Liver (tissue), 9 donors: ENCODE results near the gene ACSL1. TPM values are rescaled to one million over a fixed set of nuclear protein-coding genes. Genes with fewer than 3 reads are reported as not detected.

Source experiments
- DNase-seq: peaks from one replicate; pipeline ENCODE4 v3.0.0-alpha.2; 2017; ENCODE audit warnings: low spot score
- H3K27ac ChIP-seq, 2 donors: one replicate each; pipeline ENCODE4 v1.7.0; 2013; ENCODE audit warnings: inconsistent platforms in 2 of 2, low read length in 2 of 2, control low read depth in 1 of 2, low read depth in 1 of 2, mild to moderate bottlenecking in 1 of 2
- H3K27me3 ChIP-seq, 4 donors: one replicate each; pipeline versions ENCODE4 v1.6.1 to v1.7.0; 2013; ENCODE audit warnings: low read length in 3 of 4, inconsistent platforms in 1 of 4, mild to moderate bottlenecking in 1 of 4, moderate library complexity in 1 of 4; ENCODE audit not compliant: control insufficient read depth in 4 of 4, insufficient read depth in 4 of 4
- H3K36me3 ChIP-seq, 4 donors: one replicate each; pipeline versions ENCODE4 v1.6.1 to v1.7.0; 2013; ENCODE audit warnings: low read length in 3 of 4, mild to moderate bottlenecking in 3 of 4, low read depth in 1 of 4, moderate library complexity in 1 of 4; ENCODE audit not compliant: control insufficient read depth in 4 of 4, insufficient read depth in 3 of 4
- H3K4me1 ChIP-seq, 4 donors: one replicate each; pipeline versions ENCODE4 v1.6.1 to v1.7.0; 2013; ENCODE audit warnings: low read length in 3 of 4, mild to moderate bottlenecking in 3 of 4, moderate library complexity in 1 of 4; ENCODE audit not compliant: control insufficient read depth in 4 of 4, insufficient read depth in 4 of 4
- H3K4me3 ChIP-seq, 3 donors: one replicate each; pipeline versions ENCODE4 v1.6.1 to v1.7.0; 2013; ENCODE audit warnings: low read length in 3 of 3, control low read depth in 1 of 3, low read depth in 1 of 3, mild to moderate bottlenecking in 1 of 3
- H3K9ac ChIP-seq, 2 donors: one replicate each; pipeline ENCODE4 v1.7.0; 2013; ENCODE audit warnings: low read length in 2 of 2, mild to moderate bottlenecking in 2 of 2, moderate library complexity in 2 of 2, control low read depth in 1 of 2, low read depth in 1 of 2
- H3K9me3 ChIP-seq, 4 donors: one replicate each; pipeline versions ENCODE4 v1.6.1 to v1.7.0; 2013; ENCODE audit warnings: low read length in 3 of 4; ENCODE audit not compliant: control insufficient read depth in 4 of 4
- EGR1 ChIP-seq, 2 donors: IDR thresholded peaks; 2 replicates each; pipeline ENCODE4 v1.6.1; 2016 to 2018; ENCODE audit warnings: antibody characterized with exemption in 2 of 2, low read depth in 2 of 2
- FOXA1 ChIP-seq: IDR thresholded peaks from 2 replicates; pipeline ENCODE4 v1.6.1; 2016; ENCODE audit warnings: antibody characterized with exemption
- GABPA ChIP-seq, 2 donors: IDR thresholded peaks in 1 of 2; conservative IDR thresholded peaks in 1 of 2; 2 replicates each; pipeline ENCODE4 v1.6.1; 2016; ENCODE audit warnings: antibody characterized with exemption in 2 of 2, mild to moderate bottlenecking in 1 of 2, moderate library complexity in 1 of 2
- HNF4A ChIP-seq, 2 donors: conservative IDR thresholded peaks; 2 replicates each; pipeline ENCODE4 v1.6.1; 2016; ENCODE audit warnings: antibody characterized with exemption in 2 of 2, mild to moderate bottlenecking in 2 of 2
- HNF4G ChIP-seq: IDR thresholded peaks from 2 replicates; pipeline ENCODE4 v1.6.1; 2016; ENCODE audit warnings: antibody characterized with exemption
- JUND ChIP-seq, 2 donors: IDR thresholded peaks; 2 replicates each; pipeline ENCODE4 v1.6.1; 2016; ENCODE audit warnings: antibody characterized with exemption in 2 of 2
- NR2F2 ChIP-seq: IDR thresholded peaks from 2 replicates; pipeline ENCODE4 v1.6.1; 2016; ENCODE audit warnings: antibody characterized with exemption
- RAD21 ChIP-seq, 2 donors: IDR thresholded peaks; 2 replicates each; pipeline ENCODE4 v1.6.1; 2016; ENCODE audit warnings: antibody characterized with exemption in 2 of 2, mild to moderate bottlenecking in 2 of 2
- RXRA ChIP-seq, 2 donors: IDR thresholded peaks; 2 replicates each; pipeline ENCODE4 v1.6.1; 2017 to 2018; ENCODE audit warnings: antibody characterized with exemption in 2 of 2, mild to moderate bottlenecking in 1 of 2
- SP1 ChIP-seq: IDR thresholded peaks from 2 replicates; pipeline ENCODE4 v1.6.1; 2018; ENCODE audit warnings: antibody characterized with exemption, mild to moderate bottlenecking
- TAF1 ChIP-seq: conservative IDR thresholded peaks from 2 replicates; pipeline ENCODE4 v1.6.1; 2016; ENCODE audit warnings: antibody characterized with exemption, mild to moderate bottlenecking
- YY1 ChIP-seq: IDR thresholded peaks from 2 replicates; pipeline ENCODE4 v1.6.1; 2016; ENCODE audit warnings: antibody characterized with exemption, mild to moderate bottlenecking
- WGBS: extraction: QIAGEN DNeasy Blood & Tissue Kit; methylation state at CpG from one replicate; pipeline ENCODE4 v1.1.7; 2013; 5-methylcytosine and 5-hydroxymethylcytosine counted together
- polyA plus RNA-seq, 2 donors: library from polyadenylated mRNA; stranded (reverse) in 1 of 2; unstranded in 1 of 2; fragments of 200-250 nt in 1 of 2; fragments of >200 nt in 1 of 2; fragmentation: Nextera tagmentation in 1 of 2; extraction: Ambion mirVana in 1 of 2; gene quantifications; one replicate each; pipeline versions ENCODE4 v1.2.1 to v1.2.3, GENCODE V29; 2013 to 2015
- total RNA-seq, 2 donors: library from RNA; depleted of rRNA; stranded (reverse); fragments of >200 nt; gene quantifications; one replicate each; pipeline ENCODE4 v1.2.3, GENCODE V29; 2014
- TF ChIP-seq, protein P1 (sequence below): IDR thresholded peaks from 2 replicates; pipeline ENCODE4 v1.6.1; 2016; ENCODE audit warnings: antibody characterized with exemption, mild to moderate bottlenecking
- TF ChIP-seq, protein P2 (sequence below): IDR thresholded peaks from 2 replicates; pipeline ENCODE4 v1.6.1; 2016; ENCODE audit warnings: antibody characterized with exemption
- TF ChIP-seq, protein P3 (sequence below): IDR thresholded peaks from 2 replicates; pipeline ENCODE4 v1.6.1; 2016; ENCODE audit warnings: antibody characterized with exemption
- TF ChIP-seq, protein P4 (sequence below): IDR thresholded peaks from 2 replicates; pipeline ENCODE4 v1.6.1; 2016; ENCODE audit warnings: antibody characterized with exemption
- TF ChIP-seq, protein P5 (sequence below): fragments of 150-350 bp; IDR thresholded peaks from 2 replicates; pipeline ENCODE4 v1.5.1; 2017; ENCODE audit warnings: improper control_type of control experiment, low read depth, low read length; ENCODE audit not compliant: missing input control
- donor health status: healthy.
- donor health status: healthy.
- donor health status: healthy.
- donor health status: healthy.
- donor health status: healthy.

The ACSL1 gene
- total and polyA plus RNA-seq, 4 donors = 210 to 2,226 (median 878) TPM

DNA sequence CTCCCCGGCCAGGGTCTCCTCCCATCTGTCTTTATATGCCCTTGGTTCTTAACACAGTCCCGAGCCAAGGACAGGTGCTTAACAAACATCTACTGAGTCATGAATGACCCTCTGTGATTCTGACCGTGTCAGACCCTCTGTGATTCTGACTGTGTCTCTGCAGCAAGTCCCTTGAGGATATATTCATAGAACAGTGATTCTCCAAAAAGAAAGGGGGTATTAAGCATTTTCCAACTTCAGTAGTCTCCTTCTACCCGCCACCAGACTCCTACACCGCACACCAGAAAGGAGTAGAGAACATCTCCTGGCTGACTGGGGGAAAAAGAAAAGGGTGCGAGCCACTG is 13.6 kb downstream of the ACSL1 start:
- no peak for DNase-seq
- Histone ChIP-seq H3K9ac (peak overlapping the region in 1 of 2 donors; percentile 39), H3K9me3 (no peaks in the 10 kb centered on the region), H3K27ac (peak overlapping the region; percentile 67 to 82), H3K36me3 (peaks cover 0 to 2% (median under 1%) of the 10 kb centered on the region in 4 donors), H3K4me3 (peak overlapping the region in 1 of 3 donors; percentile 5), H3K27me3 (no peaks in the 10 kb centered on the region), H3K4me1 (peaks cover 13 to 91% (median 72%) of the 10 kb centered on the region in 4 donors)
- WGBS = 84% methylated on average over 6 of the region's 6 CpGs
- no peak for TF ChIP-seq GABPA (IDR thresholded peaks at IDR 0.05 in 1 of 2, conservative IDR thresholded peaks at IDR 0.05 in 1 of 2)
- TF ChIP-seq NR2F2 = no peak
- TF ChIP-seq YY1 = no peak
- no peak for TF ChIP-seq HNF4A (conservative IDR thresholded peaks at IDR 0.05)
- TF ChIP-seq, protein P1, sequence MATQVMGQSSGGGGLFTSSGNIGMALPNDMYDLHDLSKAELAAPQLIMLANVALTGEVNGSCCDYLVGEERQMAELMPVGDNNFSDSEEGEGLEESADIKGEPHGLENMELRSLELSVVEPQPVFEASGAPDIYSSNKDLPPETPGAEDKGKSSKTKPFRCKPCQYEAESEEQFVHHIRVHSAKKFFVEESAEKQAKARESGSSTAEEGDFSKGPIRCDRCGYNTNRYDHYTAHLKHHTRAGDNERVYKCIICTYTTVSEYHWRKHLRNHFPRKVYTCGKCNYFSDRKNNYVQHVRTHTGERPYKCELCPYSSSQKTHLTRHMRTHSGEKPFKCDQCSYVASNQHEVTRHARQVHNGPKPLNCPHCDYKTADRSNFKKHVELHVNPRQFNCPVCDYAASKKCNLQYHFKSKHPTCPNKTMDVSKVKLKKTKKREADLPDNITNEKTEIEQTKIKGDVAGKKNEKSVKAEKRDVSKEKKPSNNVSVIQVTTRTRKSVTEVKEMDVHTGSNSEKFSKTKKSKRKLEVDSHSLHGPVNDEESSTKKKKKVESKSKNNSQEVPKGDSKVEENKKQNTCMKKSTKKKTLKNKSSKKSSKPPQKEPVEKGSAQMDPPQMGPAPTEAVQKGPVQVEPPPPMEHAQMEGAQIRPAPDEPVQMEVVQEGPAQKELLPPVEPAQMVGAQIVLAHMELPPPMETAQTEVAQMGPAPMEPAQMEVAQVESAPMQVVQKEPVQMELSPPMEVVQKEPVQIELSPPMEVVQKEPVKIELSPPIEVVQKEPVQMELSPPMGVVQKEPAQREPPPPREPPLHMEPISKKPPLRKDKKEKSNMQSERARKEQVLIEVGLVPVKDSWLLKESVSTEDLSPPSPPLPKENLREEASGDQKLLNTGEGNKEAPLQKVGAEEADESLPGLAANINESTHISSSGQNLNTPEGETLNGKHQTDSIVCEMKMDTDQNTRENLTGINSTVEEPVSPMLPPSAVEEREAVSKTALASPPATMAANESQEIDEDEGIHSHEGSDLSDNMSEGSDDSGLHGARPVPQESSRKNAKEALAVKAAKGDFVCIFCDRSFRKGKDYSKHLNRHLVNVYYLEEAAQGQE = no peak
- no peak for TF ChIP-seq TAF1
- TF ChIP-seq, protein P2, sequence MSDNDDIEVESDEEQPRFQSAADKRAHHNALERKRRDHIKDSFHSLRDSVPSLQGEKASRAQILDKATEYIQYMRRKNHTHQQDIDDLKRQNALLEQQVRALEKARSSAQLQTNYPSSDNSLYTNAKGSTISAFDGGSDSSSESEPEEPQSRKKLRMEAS = no peak
- no peak for TF ChIP-seq JUND (IDR thresholded peaks at IDR 0.05)
- TF ChIP-seq HNF4G = no peak
- no peak for TF ChIP-seq RXRA (IDR thresholded peaks at IDR 0.05)
- TF ChIP-seq, protein P3, sequence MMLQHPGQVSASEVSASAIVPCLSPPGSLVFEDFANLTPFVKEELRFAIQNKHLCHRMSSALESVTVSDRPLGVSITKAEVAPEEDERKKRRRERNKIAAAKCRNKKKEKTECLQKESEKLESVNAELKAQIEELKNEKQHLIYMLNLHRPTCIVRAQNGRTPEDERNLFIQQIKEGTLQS = no peak
- no peak for TF ChIP-seq FOXA1
- TF ChIP-seq EGR1 (IDR thresholded peaks at IDR 0.05; ENCODE audit: low read depth in 2 of 2) = no peak
- TF ChIP-seq RAD21 (IDR thresholded peaks at IDR 0.05) = no peak
- TF ChIP-seq, protein P4, sequence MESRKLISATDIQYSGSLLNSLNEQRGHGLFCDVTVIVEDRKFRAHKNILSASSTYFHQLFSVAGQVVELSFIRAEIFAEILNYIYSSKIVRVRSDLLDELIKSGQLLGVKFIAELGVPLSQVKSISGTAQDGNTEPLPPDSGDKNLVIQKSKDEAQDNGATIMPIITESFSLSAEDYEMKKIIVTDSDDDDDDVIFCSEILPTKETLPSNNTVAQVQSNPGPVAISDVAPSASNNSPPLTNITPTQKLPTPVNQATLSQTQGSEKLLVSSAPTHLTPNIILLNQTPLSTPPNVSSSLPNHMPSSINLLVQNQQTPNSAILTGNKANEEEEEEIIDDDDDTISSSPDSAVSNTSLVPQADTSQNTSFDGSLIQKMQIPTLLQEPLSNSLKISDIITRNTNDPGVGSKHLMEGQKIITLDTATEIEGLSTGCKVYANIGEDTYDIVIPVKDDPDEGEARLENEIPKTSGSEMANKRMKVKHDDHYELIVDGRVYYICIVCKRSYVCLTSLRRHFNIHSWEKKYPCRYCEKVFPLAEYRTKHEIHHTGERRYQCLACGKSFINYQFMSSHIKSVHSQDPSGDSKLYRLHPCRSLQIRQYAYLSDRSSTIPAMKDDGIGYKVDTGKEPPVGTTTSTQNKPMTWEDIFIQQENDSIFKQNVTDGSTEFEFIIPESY = no peak

DNA sequence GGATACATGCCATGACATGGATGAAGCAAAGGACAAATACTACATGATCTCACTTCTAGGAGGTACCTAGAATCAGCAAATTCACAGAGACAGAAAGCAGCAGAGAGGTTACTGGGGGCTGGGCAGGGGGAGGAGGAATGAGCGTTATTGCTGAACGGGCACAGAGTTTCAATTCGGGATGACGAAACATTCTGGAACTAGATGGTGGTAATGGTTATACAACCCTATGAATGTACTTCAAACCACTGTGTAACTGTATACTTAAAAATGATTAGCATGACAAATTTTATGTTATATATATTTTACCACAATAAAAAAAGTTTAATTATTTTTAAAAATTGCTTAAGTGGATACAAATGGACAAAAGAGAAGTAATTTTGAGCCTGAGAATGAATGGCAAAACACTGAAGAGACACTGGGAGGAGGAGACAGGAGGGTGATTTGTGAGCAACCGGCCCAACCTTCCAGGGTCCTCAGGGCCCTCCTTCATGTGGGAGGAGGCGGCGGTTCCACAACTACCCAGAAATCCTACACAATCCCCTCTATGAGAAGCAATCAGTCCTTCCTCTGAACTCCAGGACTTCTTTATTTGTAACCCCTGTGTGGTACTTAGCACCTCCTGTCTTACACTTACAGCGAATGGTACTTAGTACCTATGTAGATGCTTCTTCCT is 14.1 kb downstream of the ACSL1 start:
- Histone ChIP-seq H3K4me3 (peak overlapping the region; percentile 4 to 7 (median 5)), H3K36me3 (peaks cover 0 to 2% (median under 1%) of the 10 kb centered on the region in 4 donors), H3K9ac (no peak overlapping the region), H3K9me3 (no peaks in the 10 kb centered on the region), H3K27me3 (no peaks in the 10 kb centered on the region), H3K27ac (peak overlapping the region; percentile 67 to 84), H3K4me1 (peaks cover 13 to 90% (median 71%) of the 10 kb centered on the region in 4 donors)
- TF ChIP-seq, protein P1 = no peak
- TF ChIP-seq, protein P5, sequence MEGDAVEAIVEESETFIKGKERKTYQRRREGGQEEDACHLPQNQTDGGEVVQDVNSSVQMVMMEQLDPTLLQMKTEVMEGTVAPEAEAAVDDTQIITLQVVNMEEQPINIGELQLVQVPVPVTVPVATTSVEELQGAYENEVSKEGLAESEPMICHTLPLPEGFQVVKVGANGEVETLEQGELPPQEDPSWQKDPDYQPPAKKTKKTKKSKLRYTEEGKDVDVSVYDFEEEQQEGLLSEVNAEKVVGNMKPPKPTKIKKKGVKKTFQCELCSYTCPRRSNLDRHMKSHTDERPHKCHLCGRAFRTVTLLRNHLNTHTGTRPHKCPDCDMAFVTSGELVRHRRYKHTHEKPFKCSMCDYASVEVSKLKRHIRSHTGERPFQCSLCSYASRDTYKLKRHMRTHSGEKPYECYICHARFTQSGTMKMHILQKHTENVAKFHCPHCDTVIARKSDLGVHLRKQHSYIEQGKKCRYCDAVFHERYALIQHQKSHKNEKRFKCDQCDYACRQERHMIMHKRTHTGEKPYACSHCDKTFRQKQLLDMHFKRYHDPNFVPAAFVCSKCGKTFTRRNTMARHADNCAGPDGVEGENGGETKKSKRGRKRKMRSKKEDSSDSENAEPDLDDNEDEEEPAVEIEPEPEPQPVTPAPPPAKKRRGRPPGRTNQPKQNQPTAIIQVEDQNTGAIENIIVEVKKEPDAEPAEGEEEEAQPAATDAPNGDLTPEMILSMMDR = no peak
- TF ChIP-seq, protein P2 = no peak
- TF ChIP-seq HNF4G (no peak), SP1 (no peak), RXRA (IDR thresholded peaks at IDR 0.05) (peak in 1 of 2 donors; percentile 23), YY1 (no peak), HNF4A (conservative IDR thresholded peaks at IDR 0.05) (peak; percentile 4 to 28)
- no peak for DNase-seq
- 54% methylated on average over 8 of the region's 8 CpGs for WGBS
